ENCODE results near the gene B4GALT1. TPM values are rescaled to one million over a fixed set of nuclear protein-coding genes. Genes with fewer than 3 reads are reported as not detected.

Gene B4GALT1
- total RNA-seq, 1 experiment from 2014 or later: 19.1 TPM

- no peak for DNase-seq (ENCODE audit: low spot score)
- Mint-ChIP-seq H3K4me1 (peaks cover 37% of the 10 kb centered on the region), H3K36me3 (no peaks in the 10 kb centered on the region), H3K4me3 (no peak overlapping the region), H3K27me3 (ENCODE audit: low read depth) (peaks cover 26% of the 10 kb centered on the region), H3K9me3 (no peaks in the 10 kb centered on the region), H3K27ac (no peak overlapping the region)
- POLR2A ChIA-PET: no interaction called here
- TF ChIP-seq TCF7 (CRISPR knock-in tag; IDR thresholded peaks at IDR 0.05; ENCODE audit: low read depth) (no peak), GABPB1 (CRISPR knock-in tag; IDR thresholded peaks at IDR 0.05) (no peak), TEAD4 (CRISPR knock-in tag; IDR thresholded peaks at IDR 0.05) (no peak), ZNF121 (CRISPR knock-in tag; IDR thresholded peaks at IDR 0.05) (no peak)
- CTCF ChIA-PET: no interaction called here
- no peak for ATAC-seq
These were observed 2.9 kb downstream of the B4GALT1 start for GRCh38 chr9:33164138-33164809.

DNA sequence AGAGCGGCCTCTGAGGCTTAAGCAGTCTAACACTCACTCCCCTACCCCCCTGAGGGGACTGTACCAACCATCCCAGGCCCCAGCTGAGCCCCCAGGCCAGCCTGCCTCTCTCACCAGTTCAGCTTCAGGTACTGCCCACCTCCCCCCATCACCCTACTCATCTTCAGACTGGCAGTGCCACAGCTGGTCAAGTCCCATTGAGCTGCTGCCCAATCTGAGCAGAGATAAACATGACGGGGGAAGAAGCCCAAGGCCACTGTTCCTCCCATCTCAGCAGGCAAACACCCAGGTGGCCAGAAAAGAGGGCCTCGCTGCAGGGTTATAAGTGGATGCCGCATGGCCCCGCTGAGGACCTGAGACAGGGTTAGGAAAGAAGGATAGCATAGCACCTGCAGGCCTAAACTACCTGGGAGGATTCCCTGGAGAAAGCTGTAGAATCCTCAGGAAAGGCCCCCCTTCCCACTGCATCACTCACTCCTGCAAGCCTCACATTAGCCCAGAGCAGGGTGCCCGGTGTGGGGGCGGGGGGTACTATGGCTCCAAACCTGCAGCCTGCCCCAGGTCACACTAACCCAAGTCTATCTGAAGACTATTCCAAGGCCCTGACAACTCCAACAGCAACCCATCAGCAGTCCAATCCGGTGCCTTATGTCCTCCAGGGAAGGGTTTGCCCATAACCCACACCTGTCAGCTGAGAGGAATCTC, 3.6 kb downstream of the B4GALT1 start:
- ChIA-PET POLR2A (no interaction called here), CTCF (no interaction called here)
- no peak overlapping the region for H3K4me3 Mint-ChIP-seq
- no peaks in the 10 kb centered on the region for H3K36me3 Mint-ChIP-seq
- H3K27ac Mint-ChIP-seq: no peak overlapping the region
- H3K27me3 Mint-ChIP-seq (ENCODE audit: low read depth): peaks cover 19% of the 10 kb centered on the region
- peaks cover 44% of the 10 kb centered on the region for H3K4me1 Mint-ChIP-seq
- no peaks in the 10 kb centered on the region for H3K9me3 Mint-ChIP-seq
- no peak for ATAC-seq
- no peak for DNase-seq (ENCODE audit: low spot score)
- TF ChIP-seq MLX (CRISPR knock-in tag; IDR thresholded peaks at IDR 0.05) (no peak), CREM (CRISPR knock-in tag; IDR thresholded peaks at IDR 0.05) (no peak), RORB (CRISPR knock-in tag; IDR thresholded peaks at IDR 0.05) (no peak), ZNF138 (CRISPR knock-in tag; conservative IDR thresholded peaks at IDR 0.05) (no peak), NFYB (CRISPR knock-in tag; conservative IDR thresholded peaks at IDR 0.05; ENCODE audit: low read depth) (no peak), ZMAT4 (CRISPR knock-in tag; IDR thresholded peaks at IDR 0.05) (no peak), MXD4 (CRISPR knock-in tag; IDR thresholded peaks at IDR 0.05; ENCODE audit: borderline replicate concordance) (no peak)
- TF ChIP-seq, protein P1, sequence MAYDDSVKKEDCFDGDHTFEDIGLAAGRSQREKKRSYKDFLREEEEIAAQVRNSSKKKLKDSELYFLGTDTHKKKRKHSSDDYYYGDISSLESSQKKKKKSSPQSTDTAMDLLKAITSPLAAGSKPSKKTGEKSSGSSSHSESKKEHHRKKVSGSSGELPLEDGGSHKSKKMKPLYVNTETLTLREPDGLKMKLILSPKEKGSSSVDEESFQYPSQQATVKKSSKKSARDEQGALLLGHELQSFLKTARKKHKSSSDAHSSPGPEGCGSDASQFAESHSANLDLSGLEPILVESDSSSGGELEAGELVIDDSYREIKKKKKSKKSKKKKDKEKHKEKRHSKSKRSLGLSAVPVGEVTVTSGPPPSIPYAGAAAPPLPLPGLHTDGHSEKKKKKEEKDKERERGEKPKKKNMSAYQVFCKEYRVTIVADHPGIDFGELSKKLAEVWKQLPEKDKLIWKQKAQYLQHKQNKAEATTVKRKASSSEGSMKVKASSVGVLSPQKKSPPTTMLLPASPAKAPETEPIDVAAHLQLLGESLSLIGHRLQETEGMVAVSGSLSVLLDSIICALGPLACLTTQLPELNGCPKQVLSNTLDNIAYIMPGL (CRISPR knock-in tag; IDR thresholded peaks at IDR 0.05): no peak
- TF ChIP-seq, protein P2, sequence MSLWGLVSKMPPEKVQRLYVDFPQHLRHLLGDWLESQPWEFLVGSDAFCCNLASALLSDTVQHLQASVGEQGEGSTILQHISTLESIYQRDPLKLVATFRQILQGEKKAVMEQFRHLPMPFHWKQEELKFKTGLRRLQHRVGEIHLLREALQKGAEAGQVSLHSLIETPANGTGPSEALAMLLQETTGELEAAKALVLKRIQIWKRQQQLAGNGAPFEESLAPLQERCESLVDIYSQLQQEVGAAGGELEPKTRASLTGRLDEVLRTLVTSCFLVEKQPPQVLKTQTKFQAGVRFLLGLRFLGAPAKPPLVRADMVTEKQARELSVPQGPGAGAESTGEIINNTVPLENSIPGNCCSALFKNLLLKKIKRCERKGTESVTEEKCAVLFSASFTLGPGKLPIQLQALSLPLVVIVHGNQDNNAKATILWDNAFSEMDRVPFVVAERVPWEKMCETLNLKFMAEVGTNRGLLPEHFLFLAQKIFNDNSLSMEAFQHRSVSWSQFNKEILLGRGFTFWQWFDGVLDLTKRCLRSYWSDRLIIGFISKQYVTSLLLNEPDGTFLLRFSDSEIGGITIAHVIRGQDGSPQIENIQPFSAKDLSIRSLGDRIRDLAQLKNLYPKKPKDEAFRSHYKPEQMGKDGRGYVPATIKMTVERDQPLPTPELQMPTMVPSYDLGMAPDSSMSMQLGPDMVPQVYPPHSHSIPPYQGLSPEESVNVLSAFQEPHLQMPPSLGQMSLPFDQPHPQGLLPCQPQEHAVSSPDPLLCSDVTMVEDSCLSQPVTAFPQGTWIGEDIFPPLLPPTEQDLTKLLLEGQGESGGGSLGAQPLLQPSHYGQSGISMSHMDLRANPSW (CRISPR knock-in tag; conservative IDR thresholded peaks at IDR 0.05; ENCODE audit: low read depth): no peak

DNA sequence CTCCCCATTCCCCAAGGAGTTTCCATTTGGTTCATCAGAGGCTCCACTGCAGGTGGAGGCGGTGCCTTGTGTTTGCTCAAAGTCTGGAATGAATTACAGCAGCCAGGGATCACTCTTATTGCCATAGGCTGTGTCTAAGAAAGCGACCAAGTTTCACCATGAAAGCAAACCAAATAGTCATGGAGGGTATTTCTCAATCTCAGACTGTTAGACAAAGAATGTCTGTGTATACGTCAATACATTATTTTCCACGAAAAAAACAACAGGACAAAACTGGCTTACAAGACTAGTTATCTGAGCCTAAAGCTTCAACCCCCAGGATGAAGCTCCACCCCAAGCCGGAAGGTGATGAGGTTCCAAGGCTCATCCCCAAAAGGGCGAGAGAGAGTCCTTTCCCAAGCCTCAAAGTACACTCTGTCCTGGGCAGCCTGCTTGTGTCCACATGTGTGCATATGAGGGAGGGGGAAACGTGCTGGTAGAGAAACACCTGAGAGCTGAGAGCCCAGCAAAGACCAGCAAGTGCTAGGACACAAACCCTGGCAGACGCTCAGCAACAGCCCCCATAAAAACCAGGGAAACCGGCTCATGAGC, 4.3 kb downstream of the B4GALT1 start:
- POLR2A ChIA-PET: no interaction called here

More for the DNA sequence above, 4.3 kb downstream of the B4GALT1 start:
- H3K27me3 Mint-ChIP-seq (ENCODE audit: low read depth): peaks cover 11% of the 10 kb centered on the region
- peaks cover 52% of the 10 kb centered on the region for H3K4me1 Mint-ChIP-seq
- DNase-seq (ENCODE audit: low spot score): no peak
- H3K27ac Mint-ChIP-seq: no peak overlapping the region
- no peak for ATAC-seq
- CTCF ChIA-PET: interaction anchor here (0.6 kb wide), 1 partner anchor 46 kb away, joined by 3 read pairs; no protein-coding TSS in a partner anchor
- no peaks in the 10 kb centered on the region for H3K36me3 Mint-ChIP-seq
- no peak overlapping the region for H3K4me3 Mint-ChIP-seq
- H3K9me3 Mint-ChIP-seq: no peaks in the 10 kb centered on the region
- TF ChIP-seq GABPB1 (CRISPR knock-in tag; IDR thresholded peaks at IDR 0.05): peak; percentile 69
- TF ChIP-seq, protein P3, sequence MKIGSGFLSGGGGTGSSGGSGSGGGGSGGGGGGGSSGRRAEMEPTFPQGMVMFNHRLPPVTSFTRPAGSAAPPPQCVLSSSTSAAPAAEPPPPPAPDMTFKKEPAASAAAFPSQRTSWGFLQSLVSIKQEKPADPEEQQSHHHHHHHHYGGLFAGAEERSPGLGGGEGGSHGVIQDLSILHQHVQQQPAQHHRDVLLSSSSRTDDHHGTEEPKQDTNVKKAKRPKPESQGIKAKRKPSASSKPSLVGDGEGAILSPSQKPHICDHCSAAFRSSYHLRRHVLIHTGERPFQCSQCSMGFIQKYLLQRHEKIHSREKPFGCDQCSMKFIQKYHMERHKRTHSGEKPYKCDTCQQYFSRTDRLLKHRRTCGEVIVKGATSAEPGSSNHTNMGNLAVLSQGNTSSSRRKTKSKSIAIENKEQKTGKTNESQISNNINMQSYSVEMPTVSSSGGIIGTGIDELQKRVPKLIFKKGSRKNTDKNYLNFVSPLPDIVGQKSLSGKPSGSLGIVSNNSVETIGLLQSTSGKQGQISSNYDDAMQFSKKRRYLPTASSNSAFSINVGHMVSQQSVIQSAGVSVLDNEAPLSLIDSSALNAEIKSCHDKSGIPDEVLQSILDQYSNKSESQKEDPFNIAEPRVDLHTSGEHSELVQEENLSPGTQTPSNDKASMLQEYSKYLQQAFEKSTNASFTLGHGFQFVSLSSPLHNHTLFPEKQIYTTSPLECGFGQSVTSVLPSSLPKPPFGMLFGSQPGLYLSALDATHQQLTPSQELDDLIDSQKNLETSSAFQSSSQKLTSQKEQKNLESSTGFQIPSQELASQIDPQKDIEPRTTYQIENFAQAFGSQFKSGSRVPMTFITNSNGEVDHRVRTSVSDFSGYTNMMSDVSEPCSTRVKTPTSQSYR (CRISPR knock-in tag; IDR thresholded peaks at IDR 0.05): no peak

Data from WTC11 (cell line).